Cardiac fibroblast (primary cell): ENCODE measurements around the gene OPCML.

ENCODE experiments used
- DNase-seq, 2 donors: peaks; one replicate each; pipeline versions ENCODE4 v3.0.0 to v3.0.0-alpha.2; 2010; ENCODE audit warnings: low read depth in 2 of 2
- H3K4me3 ChIP-seq, 2 donors: replicated peaks in 1 of 2; 1 replicate in 1 of 2; 2 replicates in 1 of 2; pipeline ENCODE4 v1.5.1; 2011; ENCODE audit warnings: low read depth in 2 of 2, low read length in 2 of 2, mild to moderate bottlenecking in 2 of 2, moderate library complexity in 1 of 2
- TF ChIP-seq, protein P1 (sequence below): IDR thresholded peaks from one replicate; pipeline ENCODE4 v1.5.1; 2011; ENCODE audit warnings: low read depth, mild to moderate bottlenecking, low read length, inconsistent platforms

Gene OPCML

DNA sequence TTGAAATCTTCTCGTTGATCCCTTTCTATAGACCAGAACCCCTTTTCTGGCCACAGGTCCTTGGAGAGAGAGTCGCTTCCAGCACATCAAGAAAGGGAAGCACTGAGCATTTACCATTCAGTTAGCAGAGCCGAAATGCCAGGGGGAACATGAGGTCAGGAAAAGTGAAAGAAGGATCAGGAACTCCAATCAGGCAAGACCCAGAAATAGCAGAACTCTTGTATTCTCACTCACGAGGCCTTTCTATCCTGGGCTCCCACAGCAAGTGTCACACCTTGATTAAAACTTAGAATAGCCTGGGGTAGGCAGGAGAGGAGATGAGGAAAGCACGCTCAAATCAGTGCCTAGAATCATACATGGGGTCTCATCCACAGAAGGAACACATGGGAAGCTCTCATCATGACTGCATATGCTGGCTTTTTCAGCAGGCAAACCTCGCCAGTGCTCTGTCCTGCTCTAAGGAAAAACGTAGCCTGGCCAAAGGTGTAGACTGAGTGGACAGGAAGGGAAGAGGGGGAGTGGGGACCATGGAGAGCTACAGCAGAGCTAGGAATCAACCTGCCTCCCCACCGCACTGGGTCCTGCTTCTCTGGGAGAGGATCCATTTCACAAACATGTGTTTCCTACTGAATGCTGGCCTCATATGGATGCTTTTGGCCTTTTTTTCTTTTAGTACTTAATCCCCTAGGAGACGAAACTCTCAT is 40.5 kb downstream of the OPCML start:
- TF ChIP-seq, protein P1, sequence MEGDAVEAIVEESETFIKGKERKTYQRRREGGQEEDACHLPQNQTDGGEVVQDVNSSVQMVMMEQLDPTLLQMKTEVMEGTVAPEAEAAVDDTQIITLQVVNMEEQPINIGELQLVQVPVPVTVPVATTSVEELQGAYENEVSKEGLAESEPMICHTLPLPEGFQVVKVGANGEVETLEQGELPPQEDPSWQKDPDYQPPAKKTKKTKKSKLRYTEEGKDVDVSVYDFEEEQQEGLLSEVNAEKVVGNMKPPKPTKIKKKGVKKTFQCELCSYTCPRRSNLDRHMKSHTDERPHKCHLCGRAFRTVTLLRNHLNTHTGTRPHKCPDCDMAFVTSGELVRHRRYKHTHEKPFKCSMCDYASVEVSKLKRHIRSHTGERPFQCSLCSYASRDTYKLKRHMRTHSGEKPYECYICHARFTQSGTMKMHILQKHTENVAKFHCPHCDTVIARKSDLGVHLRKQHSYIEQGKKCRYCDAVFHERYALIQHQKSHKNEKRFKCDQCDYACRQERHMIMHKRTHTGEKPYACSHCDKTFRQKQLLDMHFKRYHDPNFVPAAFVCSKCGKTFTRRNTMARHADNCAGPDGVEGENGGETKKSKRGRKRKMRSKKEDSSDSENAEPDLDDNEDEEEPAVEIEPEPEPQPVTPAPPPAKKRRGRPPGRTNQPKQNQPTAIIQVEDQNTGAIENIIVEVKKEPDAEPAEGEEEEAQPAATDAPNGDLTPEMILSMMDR, result no peak

DNA sequence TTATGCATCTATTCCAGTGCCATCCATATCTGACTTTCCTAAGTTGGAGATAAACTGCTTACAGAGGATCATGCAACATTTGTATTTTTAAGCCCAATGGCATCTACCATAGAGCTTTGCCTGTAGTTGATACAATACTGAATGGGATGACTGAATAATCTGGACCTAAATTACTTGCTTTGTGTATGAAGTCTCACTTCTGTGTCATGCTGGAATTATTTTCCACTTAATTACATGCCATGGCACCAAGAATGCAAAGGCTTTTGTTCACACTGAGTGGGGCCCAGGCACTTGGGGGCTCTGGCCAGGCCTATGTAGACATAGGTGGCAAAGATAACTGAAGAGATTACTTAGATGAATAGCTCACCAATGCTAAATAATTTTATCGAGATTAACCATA is 51.6 kb downstream of the OPCML start:
- DNase-seq, result no peak
- H3K4me3 ChIP-seq, result no peak overlapping the region
- TF ChIP-seq, protein P1, result no peak

More for the DNA sequence above, 40.5 kb downstream of the OPCML start:
- no peak overlapping the region for H3K4me3 ChIP-seq
- DNase-seq, result no peak

DNA sequence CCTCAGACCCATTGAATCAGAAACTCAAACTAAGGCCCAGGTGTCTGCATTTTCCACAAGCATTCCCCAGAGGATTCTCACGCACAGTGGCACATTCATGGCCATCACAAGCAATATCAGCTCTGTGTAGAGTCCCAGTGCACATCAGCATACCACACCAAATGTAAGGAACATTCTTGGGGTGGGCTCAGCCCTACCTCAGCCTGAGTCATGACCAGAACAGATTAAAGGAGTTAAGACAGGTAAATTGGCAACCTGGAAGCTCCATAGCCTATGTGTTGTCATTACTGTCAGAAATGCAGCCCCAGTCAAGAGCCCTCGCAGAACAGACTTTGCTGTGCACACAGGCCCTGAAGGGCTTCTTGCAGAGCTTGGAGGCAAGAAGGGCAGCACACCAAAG is 53.1 kb downstream of the OPCML start:
- TF ChIP-seq, protein P1, result no peak
- no peak overlapping the region for H3K4me3 ChIP-seq
- DNase-seq, result no peak

DNA sequence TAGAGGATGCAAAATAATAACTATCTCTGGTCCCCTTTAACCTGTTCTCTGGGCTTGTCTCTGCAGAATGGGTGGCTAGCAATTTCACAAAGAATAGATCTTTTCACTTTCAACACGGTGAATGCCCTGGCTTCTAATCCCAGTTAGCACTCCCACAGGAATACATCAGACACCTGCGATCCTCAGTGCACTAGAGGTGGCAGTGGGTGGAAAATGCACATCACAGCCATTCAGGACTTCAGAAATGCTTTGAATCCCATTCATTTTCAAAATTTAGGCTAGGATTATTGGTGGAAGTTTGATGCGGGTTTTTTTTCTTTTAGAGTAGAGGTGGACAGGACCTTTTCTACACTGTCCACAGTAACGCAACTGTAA is 55.1 kb downstream of the OPCML start:
- DNase-seq, result no peak
- TF ChIP-seq, protein P1, result no peak
- no peak overlapping the region for H3K4me3 ChIP-seq

DNA sequence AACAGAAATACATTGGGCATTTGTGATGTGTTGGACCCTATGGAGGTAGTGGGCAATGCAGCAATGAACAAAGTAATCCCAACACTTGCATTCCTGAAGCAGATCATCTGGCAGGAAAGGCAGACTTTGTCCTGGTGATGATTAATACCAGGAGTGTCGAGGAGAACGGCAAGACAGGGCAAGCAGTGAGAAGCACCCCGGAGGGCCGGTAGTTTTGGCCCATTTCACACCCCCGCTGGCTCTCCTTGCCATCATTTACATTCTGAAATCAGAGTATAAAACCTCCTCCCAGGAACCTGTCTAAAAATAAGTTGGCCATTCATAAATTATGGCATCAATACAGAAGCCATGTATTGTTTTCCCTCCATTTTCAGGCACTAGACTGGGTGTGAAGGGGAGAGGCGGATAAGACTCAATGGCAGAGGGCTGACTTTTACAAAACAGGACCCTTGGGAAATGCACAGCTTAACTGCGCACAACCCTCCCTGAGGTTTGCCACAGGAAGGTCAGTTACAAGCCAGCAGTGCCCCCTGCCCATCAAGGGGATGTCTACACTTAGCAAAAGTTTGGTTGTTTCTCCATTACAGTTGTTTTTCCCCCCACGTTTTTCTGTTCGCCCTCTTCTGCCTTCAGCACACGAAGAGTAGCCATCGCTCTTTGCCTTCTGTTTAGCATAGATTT is 55.6 kb downstream of the OPCML start:
- DNase-seq, result no peak
- TF ChIP-seq, protein P1, result no peak

DNA sequence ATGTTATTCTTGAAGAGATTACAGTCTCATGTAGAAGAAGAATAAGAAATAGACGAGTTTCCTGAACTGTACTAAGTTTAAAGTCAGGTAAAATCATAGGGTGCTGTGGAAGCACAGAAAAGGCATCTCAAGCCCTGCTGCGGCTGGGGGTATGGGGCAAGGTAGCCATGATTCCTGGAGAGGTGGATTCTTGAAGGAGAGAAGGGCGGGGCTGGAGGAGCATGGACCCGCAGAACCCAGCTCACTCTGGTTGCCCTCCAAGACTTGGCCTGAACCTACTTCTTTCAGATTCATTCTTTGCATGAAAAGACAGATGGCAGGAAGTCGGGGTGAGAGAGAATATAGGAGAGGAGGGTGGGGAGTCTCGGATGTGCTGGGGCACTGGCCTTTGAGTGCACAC is 57.8 kb downstream of the OPCML start:
- TF ChIP-seq, protein P1, result no peak
- DNase-seq, result no peak

More for the DNA sequence above, 55.6 kb downstream of the OPCML start:
- no peak overlapping the region for H3K4me3 ChIP-seq

DNA sequence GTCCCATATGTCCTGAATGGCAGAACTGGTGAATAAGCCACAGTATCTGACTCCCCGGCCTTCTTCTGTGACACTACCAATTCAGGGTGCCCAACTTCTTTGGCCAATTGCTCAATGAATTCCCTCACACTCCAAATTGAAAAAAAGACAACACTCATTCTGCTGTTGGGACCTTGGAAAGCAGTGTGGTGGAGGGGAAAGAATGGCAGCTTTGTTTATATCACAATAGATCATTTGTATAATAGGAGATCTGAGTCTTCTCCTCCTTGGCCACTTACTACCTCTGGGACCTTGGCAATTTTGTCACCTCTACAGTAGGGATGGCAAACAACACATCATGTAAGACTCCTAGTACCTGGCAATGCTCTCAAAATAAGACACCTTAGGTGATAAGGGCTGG is 64.6 kb downstream of the OPCML start:
- TF ChIP-seq, protein P1, result no peak
- no peak overlapping the region for H3K4me3 ChIP-seq
- DNase-seq, result no peak

More for the DNA sequence above, 57.8 kb downstream of the OPCML start:
- no peak overlapping the region for H3K4me3 ChIP-seq
